Endothelial cell of umbilical vein (primary cell): Measurements from ENCODE around the gene NEXMIF. TPM values are rescaled to one million over a fixed set of nuclear protein-coding genes. Genes with fewer than 3 reads are reported as not detected.

Source experiments
- BruUV-seq: library from RNA; stranded (reverse); fragments of 400-500 nt; replicated peaks from 2 replicates; lab custom pipeline; 2021; lab: Mats Ljungman, UMichigan
- CTCF ChIA-PET: fragments of 300-600, 350-600 bp; sonication (Branson Sonifier 250); formaldehyde crosslinking; loops from one replicate; lab custom pipeline; 2021; ENCODE audit warnings: antibody characterized with exemption, inconsistent platforms; lab: Charles Lee
- POLR2A ChIA-PET: fragments of 300-600, 350-600 bp; sonication (Branson Sonifier 250); formaldehyde crosslinking; loops from one replicate; lab custom pipeline; 2021; ENCODE audit warnings: antibody characterized with exemption, inconsistent platforms; lab: Charles Lee
- DNase-seq: peaks from one replicate; pipeline ENCODE4 v3.0.0-alpha.2; 2011; ENCODE audit warnings: low read depth, low spot score
- FAIRE-seq: peaks from 2 replicates; lab custom pipeline; 2011; peaks lifted over from hg19 to GRCh38; lab: Jason Lieb, UNC
- H2AFZ ChIP-seq: 2 replicates; pipeline ENCODE4 v1.6.0; 2012; ENCODE audit warnings: low read depth, low read length, control low read depth, inconsistent platforms
- H3K27ac ChIP-seq: 2 replicates; pipeline ENCODE4 v1.5.1; 2011; ENCODE audit warnings: low read depth, mild to moderate bottlenecking, control low read depth, low read length, moderate library complexity; ENCODE audit not compliant: insufficient read depth
- H3K27me3 ChIP-seq, 2 experiments: 2 replicates each; pipeline versions ENCODE4 v1.6.0 to v1.6.1; 2011; ENCODE audit warnings: low read length in 2 of 2, mixed read lengths in 1 of 2; ENCODE audit not compliant: control insufficient read depth in 2 of 2, insufficient read depth in 2 of 2
- H3K36me3 ChIP-seq, 2 experiments: 2 replicates in 1 of 2; 3 replicates in 1 of 2; pipeline ENCODE4 v1.5.1; 2011; ENCODE audit warnings: low read length in 2 of 2, mild to moderate bottlenecking in 1 of 2, moderate library complexity in 1 of 2; ENCODE audit not compliant: control insufficient read depth in 2 of 2, insufficient read depth in 2 of 2; ENCODE audit errors: extremely low read depth in 1 of 2
- H3K4me1 ChIP-seq: 3 replicates; pipeline ENCODE4 v1.5.1; 2011; ENCODE audit warnings: mild to moderate bottlenecking, low read length; ENCODE audit not compliant: control insufficient read depth, insufficient read depth; ENCODE audit errors: extremely low read depth
- H3K4me2 ChIP-seq: 2 replicates; pipeline ENCODE4 v1.6.1; 2011; ENCODE audit warnings: low read length, control low read depth, mixed read lengths; ENCODE audit not compliant: insufficient read depth
- H3K4me3 ChIP-seq, 3 experiments: fragments of 200-600 bp in 1 of 3; sonication (generic), shearing (Covaris generic) in 1 of 3; replicated peaks in 1 of 3; 2 replicates each; pipeline ENCODE4 v1.5.1; 2011 to 2016; ENCODE audit warnings: control low read depth in 3 of 3, low read length in 3 of 3, mild to moderate bottlenecking in 2 of 3, inconsistent platforms in 1 of 3, low read depth in 1 of 3, moderate library complexity in 1 of 3; ENCODE audit not compliant: insufficient read depth in 1 of 3
- H3K79me2 ChIP-seq: 2 replicates; pipeline ENCODE4 v1.6.0; 2012; ENCODE audit warnings: low read length, inconsistent platforms; ENCODE audit not compliant: control insufficient read depth, insufficient read depth
- H3K9ac ChIP-seq: replicated peaks from 2 replicates; pipeline ENCODE3; 2011; ENCODE audit warnings: low read length, control low read depth; ENCODE audit not compliant: insufficient read depth; ENCODE audit errors: extremely low read depth
- H3K9me1 ChIP-seq: replicated peaks from 3 replicates; pipeline ENCODE4 v1.6.0; 2011; ENCODE audit warnings: mild to moderate bottlenecking, low read length; ENCODE audit not compliant: control insufficient read depth, insufficient read depth; ENCODE audit errors: extremely low read depth
- H3K9me3 ChIP-seq: replicated peaks from 2 replicates; pipeline ENCODE4 v1.5.1; 2012; ENCODE audit warnings: low read length, inconsistent platforms; ENCODE audit not compliant: control insufficient read depth, insufficient read depth
- H4K20me1 ChIP-seq: replicated peaks from 2 replicates; pipeline ENCODE3; 2011; ENCODE audit warnings: mild to moderate bottlenecking, low read length; ENCODE audit not compliant: control insufficient read depth, insufficient read depth; ENCODE audit errors: extremely low read depth
- CTCF ChIP-seq, 2 donors: IDR thresholded peaks; 1 replicate in 1 of 2; 2 replicates in 1 of 2; pipeline ENCODE4 v1.5.1; 2011; ENCODE audit warnings: low read length in 2 of 2, mild to moderate bottlenecking in 2 of 2, moderate library complexity in 2 of 2, control low read depth in 1 of 2, inconsistent platforms in 1 of 2, low read depth in 1 of 2; ENCODE audit not compliant: insufficient read depth in 1 of 2; ENCODE audit errors: extremely low read depth in 1 of 2
- EZH2 ChIP-seq: IDR thresholded peaks from 2 replicates; pipeline ENCODE4 v1.6.1; 2012; ENCODE audit warnings: borderline replicate concordance, low read depth, mild to moderate bottlenecking, moderate library complexity, low read length, inconsistent platforms; ENCODE audit not compliant: severe bottlenecking
- FOS ChIP-seq: IDR thresholded peaks from 2 replicates; pipeline ENCODE4 v1.6.1; 2011; ENCODE audit warnings: mild to moderate bottlenecking, low read length, moderate library complexity, borderline replicate concordance; ENCODE audit not compliant: insufficient read depth
- GATA2 ChIP-seq: IDR thresholded peaks from 2 replicates; pipeline ENCODE4 v1.7.0; 2011; ENCODE audit warnings: low read depth, mild to moderate bottlenecking, moderate library complexity, mixed read lengths, low read length; ENCODE audit not compliant: insufficient read length, insufficient read depth
- JUN ChIP-seq: IDR thresholded peaks from 2 replicates; pipeline ENCODE4 v1.6.1; 2011; ENCODE audit warnings: borderline replicate concordance, low read depth; ENCODE audit not compliant: insufficient read length, insufficient read depth
- MAX ChIP-seq: IDR thresholded peaks from 2 replicates; pipeline ENCODE4 v1.6.1; 2011; ENCODE audit not compliant: insufficient read depth, insufficient read length
- POLR2A ChIP-seq: IDR thresholded peaks from 2 replicates; pipeline ENCODE4 v1.6.1; 2012; ENCODE audit warnings: low read depth, mild to moderate bottlenecking, control low read depth, low read length
- POLR2AphosphoS5 ChIP-seq: IDR thresholded peaks from 2 replicates; pipeline ENCODE4 v1.6.1; 2012; ENCODE audit warnings: low read depth, mild to moderate bottlenecking, control low read depth, low read length, moderate library complexity; ENCODE audit not compliant: insufficient read depth
- dilution Hi-C: fragments of 300-500 bp; cut with MboI; formaldehyde crosslinking; loops from one replicate; pipeline ENCODE4 v1.15.0; 2019; ENCODE audit warnings: low sequenced_read_pairs; ENCODE audit not compliant: extremely low pct_ligation_motif_present
- intact Hi-C: fragments of 100-400 bp; cut with micrococcal nuclease; formaldehyde crosslinking; loops from one replicate; pipeline ENCODE4 v1.10.0; 2022
- polyA plus RNA-seq, 4 experiments: library from polyadenylated mRNA; depleted of rRNA in 3 of 4; stranded (reverse) in 3 of 4; unstranded in 1 of 4; fragments of >200 nt; gene quantifications; 2 replicates each; pipeline versions ENCODE4 v1.2.1 to v1.2.3, GENCODE V29; 2011 to 2012; ENCODE audit warnings: missing spikeins in 1 of 4
- total RNA-seq: library from RNA; stranded (reverse); gene quantifications from 2 replicates; pipeline ENCODE4 v1.2.3, GENCODE V29; 2021

Gene NEXMIF
- total and polyA plus RNA-seq, 2 donors (not counting 3 experiments of a cell fraction or from before 2014, with no cell fraction given), result not detected

GRCh38 chrX:74800062-74800461 is 125.2 kb downstream of the NEXMIF start:
- H3K27ac ChIP-seq, result no peak overlapping the region
- intact Hi-C loops (no loop called here), dilution Hi-C loops (no loop called here)
- no peak for FAIRE-seq
- no TSS peak for BruUV-seq
- no peaks in the 10 kb centered on the region for H3K27me3 ChIP-seq
- CTCF ChIA-PET, result no interaction called here
- no peak for DNase-seq
- no peaks in the 10 kb centered on the region for H4K20me1 ChIP-seq
- no peaks in the 10 kb centered on the region for H3K79me2 ChIP-seq
- no peaks in the 10 kb centered on the region for H3K9me3 ChIP-seq
- H3K9me1 ChIP-seq, result no peaks in the 10 kb centered on the region
- no peak for TF ChIP-seq EZH2
- no peak for TF ChIP-seq MAX
- TF ChIP-seq CTCF (IDR thresholded peaks at IDR 0.05; ENCODE audit: extremely low read depth in 1 of 2, insufficient read depth in 1 of 2, low read depth in 1 of 2, low read length in 2 of 2), result no peak
- TF ChIP-seq POLR2A, result no peak
- no peak for TF ChIP-seq JUN
- no peak for TF ChIP-seq FOS
- no peak for TF ChIP-seq POLR2AphosphoS5
- no peak for TF ChIP-seq GATA2
- no peak overlapping the region for H3K9ac ChIP-seq
- no peaks in the 10 kb centered on the region for H3K36me3 ChIP-seq
- no peak overlapping the region for H3K4me2 ChIP-seq
- H3K4me1 ChIP-seq, result no peaks in the 10 kb centered on the region
- no peak overlapping the region for H3K4me3 ChIP-seq
- no peak overlapping the region for H2AFZ ChIP-seq
- POLR2A ChIA-PET, result no interaction called here
